ENCODE data around the gene CIRBP.

GRCh38 chr19:1324249-1324805 is 55.2 kb downstream of the CIRBP start:
- TF ChIP-seq, protein P1, sequence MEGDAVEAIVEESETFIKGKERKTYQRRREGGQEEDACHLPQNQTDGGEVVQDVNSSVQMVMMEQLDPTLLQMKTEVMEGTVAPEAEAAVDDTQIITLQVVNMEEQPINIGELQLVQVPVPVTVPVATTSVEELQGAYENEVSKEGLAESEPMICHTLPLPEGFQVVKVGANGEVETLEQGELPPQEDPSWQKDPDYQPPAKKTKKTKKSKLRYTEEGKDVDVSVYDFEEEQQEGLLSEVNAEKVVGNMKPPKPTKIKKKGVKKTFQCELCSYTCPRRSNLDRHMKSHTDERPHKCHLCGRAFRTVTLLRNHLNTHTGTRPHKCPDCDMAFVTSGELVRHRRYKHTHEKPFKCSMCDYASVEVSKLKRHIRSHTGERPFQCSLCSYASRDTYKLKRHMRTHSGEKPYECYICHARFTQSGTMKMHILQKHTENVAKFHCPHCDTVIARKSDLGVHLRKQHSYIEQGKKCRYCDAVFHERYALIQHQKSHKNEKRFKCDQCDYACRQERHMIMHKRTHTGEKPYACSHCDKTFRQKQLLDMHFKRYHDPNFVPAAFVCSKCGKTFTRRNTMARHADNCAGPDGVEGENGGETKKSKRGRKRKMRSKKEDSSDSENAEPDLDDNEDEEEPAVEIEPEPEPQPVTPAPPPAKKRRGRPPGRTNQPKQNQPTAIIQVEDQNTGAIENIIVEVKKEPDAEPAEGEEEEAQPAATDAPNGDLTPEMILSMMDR (IDR thresholded peaks at IDR 0.05; ENCODE audit: low read depth, low read length), result no peak
- TF ChIP-seq, protein P2, sequence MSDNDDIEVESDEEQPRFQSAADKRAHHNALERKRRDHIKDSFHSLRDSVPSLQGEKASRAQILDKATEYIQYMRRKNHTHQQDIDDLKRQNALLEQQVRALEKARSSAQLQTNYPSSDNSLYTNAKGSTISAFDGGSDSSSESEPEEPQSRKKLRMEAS (IDR thresholded peaks at IDR 0.05; ENCODE audit: low read depth, low read length), result no peak
- no peak for TF ChIP-seq MYC (IDR thresholded peaks at IDR 0.05; ENCODE audit: low read depth, low read length)
